Measurements from ENCODE around the gene FRK.
A peak's percentile ranks its signal among the peaks of the same experiment; 100 is the strongest.

The FRK gene

DNA sequence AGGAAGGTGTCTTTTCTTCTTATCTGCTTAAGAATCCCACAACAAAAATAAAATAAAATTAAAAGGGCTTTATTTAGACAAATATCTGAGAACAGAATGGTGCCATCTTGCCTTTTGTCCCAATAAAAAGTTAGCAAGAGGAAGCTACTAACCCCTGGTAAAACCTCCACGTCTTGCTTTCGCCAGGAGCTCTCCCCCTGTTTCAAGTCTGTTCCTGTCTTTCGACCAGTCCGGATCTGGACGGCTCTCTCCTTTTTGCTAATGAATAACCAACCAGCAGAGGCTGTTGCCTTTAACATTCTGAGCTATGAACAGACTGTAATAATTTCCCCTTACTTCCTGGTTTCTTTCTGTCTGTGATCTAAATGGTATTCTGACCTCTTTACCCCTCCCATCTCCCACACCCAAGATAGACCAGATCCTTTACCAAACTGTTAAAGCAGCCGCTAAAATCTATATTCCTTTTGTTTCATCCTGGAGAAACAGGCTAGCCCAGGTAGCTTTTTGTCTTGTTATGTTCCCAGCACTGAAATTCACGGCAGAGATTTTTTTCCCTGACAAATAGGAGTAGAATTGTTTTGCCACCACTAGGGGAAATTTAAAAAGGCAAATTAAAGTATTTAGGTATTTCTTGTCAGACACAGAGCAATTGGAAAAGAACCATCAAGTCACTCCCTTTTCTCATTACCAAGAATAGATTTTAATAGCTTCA lies at the start of gene FRK:
FRK (minus strand) TSS at position 320 of the 712 bp plus-strand sequence. CDS start 580 bp downstream, outside the sequence.
- TF ChIP-seq, protein P1, sequence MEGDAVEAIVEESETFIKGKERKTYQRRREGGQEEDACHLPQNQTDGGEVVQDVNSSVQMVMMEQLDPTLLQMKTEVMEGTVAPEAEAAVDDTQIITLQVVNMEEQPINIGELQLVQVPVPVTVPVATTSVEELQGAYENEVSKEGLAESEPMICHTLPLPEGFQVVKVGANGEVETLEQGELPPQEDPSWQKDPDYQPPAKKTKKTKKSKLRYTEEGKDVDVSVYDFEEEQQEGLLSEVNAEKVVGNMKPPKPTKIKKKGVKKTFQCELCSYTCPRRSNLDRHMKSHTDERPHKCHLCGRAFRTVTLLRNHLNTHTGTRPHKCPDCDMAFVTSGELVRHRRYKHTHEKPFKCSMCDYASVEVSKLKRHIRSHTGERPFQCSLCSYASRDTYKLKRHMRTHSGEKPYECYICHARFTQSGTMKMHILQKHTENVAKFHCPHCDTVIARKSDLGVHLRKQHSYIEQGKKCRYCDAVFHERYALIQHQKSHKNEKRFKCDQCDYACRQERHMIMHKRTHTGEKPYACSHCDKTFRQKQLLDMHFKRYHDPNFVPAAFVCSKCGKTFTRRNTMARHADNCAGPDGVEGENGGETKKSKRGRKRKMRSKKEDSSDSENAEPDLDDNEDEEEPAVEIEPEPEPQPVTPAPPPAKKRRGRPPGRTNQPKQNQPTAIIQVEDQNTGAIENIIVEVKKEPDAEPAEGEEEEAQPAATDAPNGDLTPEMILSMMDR (IDR thresholded peaks at IDR 0.05; ENCODE audit: low read length, missing control alignments): peak; percentile 34
- H3K4me3 ChIP-seq (replicated peaks; ENCODE audit: low read depth, low read length): peak within 1 kb of the TSS; percentile 28
- DNase-seq (ENCODE audit: low read depth): peak; percentile 41

GRCh38 chr6:116108836-116109235 lies 48.1 kb upstream of the FRK start:
- H3K4me3 ChIP-seq (replicated peaks; ENCODE audit: low read depth, low read length): no peak overlapping the region
- TF ChIP-seq, protein P1 (IDR thresholded peaks at IDR 0.05; ENCODE audit: low read length, missing control alignments): no peak
- no peak for DNase-seq (ENCODE audit: low read depth)

DNA sequence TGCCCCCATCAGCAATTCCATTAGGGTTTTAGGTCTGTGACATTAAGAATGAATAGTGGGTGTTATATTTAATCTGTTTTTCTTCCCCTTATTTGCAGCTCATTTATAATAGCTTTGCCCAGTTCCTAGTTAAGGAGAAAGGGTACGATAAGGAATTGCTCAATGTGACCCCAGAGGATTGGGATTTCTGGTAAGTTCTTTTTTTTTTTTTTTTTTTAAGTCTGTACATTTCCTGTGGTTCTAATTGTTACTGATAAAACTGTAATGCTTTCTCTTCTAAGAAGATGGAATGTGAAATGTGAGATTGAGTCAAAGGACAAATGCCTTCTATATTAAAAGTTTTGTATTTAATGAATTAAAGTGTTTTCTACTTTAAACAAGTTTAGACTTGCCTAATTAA lies 45.5 kb upstream of the FRK start:
- TF ChIP-seq, protein P1 (IDR thresholded peaks at IDR 0.05; ENCODE audit: low read length, missing control alignments): no peak
- DNase-seq (ENCODE audit: low read depth): peak; percentile 79
- H3K4me3 ChIP-seq (replicated peaks; ENCODE audit: low read depth, low read length): no peak overlapping the region

DNA sequence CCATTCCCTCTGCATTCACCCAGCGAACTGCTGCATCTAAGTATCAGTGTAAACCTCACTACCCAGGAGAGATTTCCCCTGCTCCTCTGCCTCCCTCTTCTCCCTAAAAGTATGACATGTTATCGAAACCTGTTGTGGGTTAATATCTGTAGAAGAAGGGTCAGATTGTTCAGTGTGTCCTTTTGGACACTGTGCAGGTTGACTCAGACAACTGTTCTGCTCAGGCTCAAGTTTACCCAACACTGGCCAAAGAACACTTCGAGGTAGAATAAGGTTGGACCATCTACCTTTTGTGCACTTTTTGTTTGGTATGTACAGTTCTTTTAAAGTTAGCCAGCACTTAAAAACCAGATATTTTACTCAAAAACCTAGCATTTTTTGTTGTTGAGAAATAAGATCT lies 44.6 kb upstream of the FRK start:
- no peak for DNase-seq (ENCODE audit: low read depth)

GRCh38 chr6:116104636-116105035 lies 43.9 kb upstream of the FRK start:
- TF ChIP-seq, protein P1 (IDR thresholded peaks at IDR 0.05; ENCODE audit: low read length, missing control alignments): no peak
- H3K4me3 ChIP-seq (replicated peaks; ENCODE audit: low read depth, low read length): no peak overlapping the region
- no peak for DNase-seq (ENCODE audit: low read depth)

More for the DNA sequence above, 44.6 kb upstream of the FRK start:
- TF ChIP-seq, protein P1 (IDR thresholded peaks at IDR 0.05; ENCODE audit: low read length, missing control alignments): no peak
- H3K4me3 ChIP-seq (replicated peaks; ENCODE audit: low read depth, low read length): no peak overlapping the region

DNA sequence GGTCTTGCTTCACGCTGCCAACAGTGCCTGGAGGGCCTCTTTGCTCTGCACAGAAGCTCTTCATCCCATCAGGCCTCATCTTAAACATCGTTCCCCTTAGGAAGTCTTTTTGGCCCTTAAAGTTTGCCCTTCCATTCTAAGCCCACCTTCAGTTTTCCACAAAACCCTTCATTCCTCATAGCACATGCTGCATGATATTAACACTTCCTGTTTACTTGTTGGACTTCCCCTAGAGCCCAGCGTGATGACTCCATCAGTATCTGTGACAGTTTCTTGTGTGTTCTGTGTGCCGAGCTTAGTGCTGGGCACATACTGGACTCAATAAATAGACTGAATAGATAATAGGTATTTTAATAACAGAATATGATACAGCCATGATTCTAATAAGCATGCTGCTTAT lies 42.2 kb upstream of the FRK start:
- TF ChIP-seq, protein P1 (IDR thresholded peaks at IDR 0.05; ENCODE audit: low read length, missing control alignments): no peak
- no peak for DNase-seq (ENCODE audit: low read depth)
- no peak overlapping the region for H3K4me3 ChIP-seq (replicated peaks; ENCODE audit: low read depth, low read length)

GRCh38 chr6:116101790-116102189 lies 41.1 kb upstream of the FRK start:
- DNase-seq (ENCODE audit: low read depth): no peak
- TF ChIP-seq, protein P1 (IDR thresholded peaks at IDR 0.05; ENCODE audit: low read length, missing control alignments): no peak
- peak overlapping the region; percentile 73 for H3K4me3 ChIP-seq (replicated peaks; ENCODE audit: low read depth, low read length)

All from fibroblast of pulmonary artery (primary cell).